ENCODE results near the gene EIF1AD. TPM values are rescaled to one million over a fixed set of nuclear protein-coding genes. Genes with fewer than 3 reads are reported as not detected.

Gene EIF1AD, protein sequence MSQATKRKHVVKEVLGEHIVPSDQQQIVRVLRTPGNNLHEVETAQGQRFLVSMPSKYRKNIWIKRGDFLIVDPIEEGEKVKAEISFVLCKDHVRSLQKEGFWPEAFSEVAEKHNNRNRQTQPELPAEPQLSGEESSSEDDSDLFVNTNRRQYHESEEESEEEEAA
- 10 to 100 TPM; 33.6 to 37.3 TPM for total RNA-seq

- no peaks in the 10 kb centered on the region for H3K9me3 ChIP-seq
- H3K36me3 ChIP-seq = peaks cover 6 to 19% of the 10 kb centered on the region in 2 donors
- H3K4me3 ChIP-seq = peak within 1 kb of the TSS; percentile 72 to 86
- H3K27ac ChIP-seq = peak within 1 kb of the TSS; percentile 96 to 97
- H3K4me1 ChIP-seq (replicated peaks) = peaks cover 9% of the 10 kb centered on the region
- peak; percentile 94 for DNase-seq (ENCODE audit: low spot score)
- intact Hi-C loops (cut with DNase I) = loop anchor here (2.0 kb wide), 3 partner anchors 41 to 141 kb away; partner anchors contain the start of genes GAL3ST3, MUS81 and SART1
- WGBS = under 1% methylated on average over 55 of the region's 55 CpGs
- TF ChIP-seq, protein P1, sequence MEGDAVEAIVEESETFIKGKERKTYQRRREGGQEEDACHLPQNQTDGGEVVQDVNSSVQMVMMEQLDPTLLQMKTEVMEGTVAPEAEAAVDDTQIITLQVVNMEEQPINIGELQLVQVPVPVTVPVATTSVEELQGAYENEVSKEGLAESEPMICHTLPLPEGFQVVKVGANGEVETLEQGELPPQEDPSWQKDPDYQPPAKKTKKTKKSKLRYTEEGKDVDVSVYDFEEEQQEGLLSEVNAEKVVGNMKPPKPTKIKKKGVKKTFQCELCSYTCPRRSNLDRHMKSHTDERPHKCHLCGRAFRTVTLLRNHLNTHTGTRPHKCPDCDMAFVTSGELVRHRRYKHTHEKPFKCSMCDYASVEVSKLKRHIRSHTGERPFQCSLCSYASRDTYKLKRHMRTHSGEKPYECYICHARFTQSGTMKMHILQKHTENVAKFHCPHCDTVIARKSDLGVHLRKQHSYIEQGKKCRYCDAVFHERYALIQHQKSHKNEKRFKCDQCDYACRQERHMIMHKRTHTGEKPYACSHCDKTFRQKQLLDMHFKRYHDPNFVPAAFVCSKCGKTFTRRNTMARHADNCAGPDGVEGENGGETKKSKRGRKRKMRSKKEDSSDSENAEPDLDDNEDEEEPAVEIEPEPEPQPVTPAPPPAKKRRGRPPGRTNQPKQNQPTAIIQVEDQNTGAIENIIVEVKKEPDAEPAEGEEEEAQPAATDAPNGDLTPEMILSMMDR (IDR thresholded peaks at IDR 0.05) = peak in 1 of 4 experiments; percentile 16
- TF ChIP-seq POLR2A (IDR thresholded peaks at IDR 0.05) (peak; percentile 20), POLR2AphosphoS5 (IDR thresholded peaks at IDR 0.05) (peak; percentile 93)
- H3K27me3 ChIP-seq (replicated peaks; ENCODE audit: insufficient read depth) = no peaks in the 10 kb centered on the region
Observed at GRCh38 chr11:66001942-66002647, at the start of gene EIF1AD, which contains the start of gene BANF1. Gene EIF1AD, minus strand, starts transcription at chr11:66002157. Its CDS starts 1,768 bp downstream, at chr11:66000389. Gene BANF1, plus strand, starts transcription at chr11:66002503. Its CDS starts 748 bp downstream, at chr11:66003251.

DNA sequence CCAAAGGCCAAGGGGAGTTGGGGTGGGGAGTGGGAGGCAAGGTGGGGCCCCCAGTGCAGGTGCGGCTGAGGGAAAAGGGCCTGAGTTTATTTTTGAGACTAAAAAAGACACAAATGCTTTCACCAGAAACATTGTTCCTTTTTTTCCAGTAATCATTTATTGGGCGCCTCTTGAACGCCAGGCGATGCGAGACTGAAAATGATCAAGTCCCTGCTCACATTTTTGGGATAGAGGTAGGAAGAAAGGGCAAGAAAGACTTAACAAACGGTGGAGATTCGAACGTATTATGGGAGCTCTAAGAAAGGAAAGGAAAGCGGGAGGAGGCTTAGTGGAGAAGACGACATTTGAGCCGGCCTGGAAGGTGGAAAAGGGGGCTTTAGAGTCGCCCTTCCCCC, 49.4 kb upstream of the EIF1AD start:
- peaks cover 0 to 4% of the 10 kb centered on the region in 2 donors for H3K36me3 ChIP-seq
- WGBS = 19% methylated on average over 12 of the region's 12 CpGs

GRCh38 chr11:66050581-66051231, 48.7 kb upstream of the EIF1AD start:
- DNase-seq (ENCODE audit: low spot score) = no peak
- no peak overlapping the region for H3K4me3 ChIP-seq
- WGBS = 82% methylated on average over 5 of the region's 5 CpGs
- TF ChIP-seq, protein P1 (IDR thresholded peaks at IDR 0.05) = no peak
- TF ChIP-seq POLR2AphosphoS5 (IDR thresholded peaks at IDR 0.05) (no peak), POLR2A (IDR thresholded peaks at IDR 0.05) (no peak)
- intact Hi-C loops (cut with DNase I) = no loop called here
- H3K9me3 ChIP-seq = no peaks in the 10 kb centered on the region
- H3K4me1 ChIP-seq (replicated peaks) = peaks cover 7% of the 10 kb centered on the region
- peaks cover 0 to 4% of the 10 kb centered on the region in 2 donors for H3K36me3 ChIP-seq
- H3K27ac ChIP-seq = peak overlapping the region in 1 of 2 donors; percentile 94
- H3K27me3 ChIP-seq (replicated peaks; ENCODE audit: insufficient read depth) = no peaks in the 10 kb centered on the region

More for the DNA sequence above, 49.4 kb upstream of the EIF1AD start:
- Histone ChIP-seq H3K27ac (peak overlapping the region; percentile 87 to 94), H3K4me3 (peak overlapping the region; percentile 69 to 73), H3K4me1 (replicated peaks) (peaks cover 7% of the 10 kb centered on the region), H3K9me3 (no peaks in the 10 kb centered on the region), H3K27me3 (replicated peaks; ENCODE audit: insufficient read depth) (no peaks in the 10 kb centered on the region)
- no peak for TF ChIP-seq POLR2AphosphoS5 (IDR thresholded peaks at IDR 0.05)
- TF ChIP-seq, protein P1 (IDR thresholded peaks at IDR 0.05) = no peak
- no peak for TF ChIP-seq POLR2A (IDR thresholded peaks at IDR 0.05)
- DNase-seq (ENCODE audit: low spot score) = no peak
- intact Hi-C loops (cut with DNase I) = no loop called here

- WGBS = 13% methylated on average over 28 of the region's 39 CpGs
- Histone ChIP-seq H3K27ac (no peak within 1 kb of the TSS), H3K4me1 (replicated peaks) (peaks cover 7% of the 10 kb centered on the region), H3K9me3 (no peaks in the 10 kb centered on the region), H3K27me3 (replicated peaks; ENCODE audit: insufficient read depth) (no peaks in the 10 kb centered on the region), H3K36me3 (no peaks in the 10 kb centered on the region), H3K4me3 (no peak within 1 kb of the TSS)
- intact Hi-C loops (cut with DNase I) = loop anchor here (2.0 kb wide), 1 partner anchor 46 kb away; the partner anchor contains the start of genes BANF1 and EIF1AD
- TF ChIP-seq POLR2A (IDR thresholded peaks at IDR 0.05) (no peak), POLR2AphosphoS5 (IDR thresholded peaks at IDR 0.05) (no peak)
- TF ChIP-seq, protein P1 (IDR thresholded peaks at IDR 0.05) = no peak
- DNase-seq (ENCODE audit: low spot score) = no peak
Observed at GRCh38 chr11:66048547-66049323, 46.8 kb upstream of the EIF1AD start, which contains the start of gene GAL3ST3. Gene GAL3ST3, minus strand, starts transcription at chr11:66049161. Its CDS starts 3,746 bp downstream, at chr11:66045415.
